Suppressor macrophage (primary cell): ENCODE results near the gene CCDC116.
A peak's percentile ranks its signal among the peaks of the same experiment; 100 is the strongest.
"Not testable (repeated sequence)": the region's sequence is repeated elsewhere in the genome, so short reads cannot be mapped to it uniquely, and the experiment has no call there.

ENCODE experiments used
- DNase-seq, 4 experiments: peaks; one replicate each; pipeline ENCODE4 v3.0.0-alpha.2; 2020 to 2022

CCDC116 gene

GRCh38 chr22:21632931-21633330, 371 bp downstream of the CCDC116 start:
- DNase-seq: no peak

- DNase-seq: no peak
Observed at GRCh38 chr22:21633481-21633880, 921 bp downstream of the CCDC116 start.

GRCh38 chr22:21634081-21634480, 1.5 kb downstream of the CCDC116 start:
- DNase-seq: no peak

GRCh38 chr22:21634844-21635243, 2.3 kb downstream of the CCDC116 start:
- no peak for DNase-seq

- DNase-seq: no peak
Observed at GRCh38 chr22:21635771-21636510, 3.4 kb downstream of the CCDC116 start.

- DNase-seq: no peak
Observed at GRCh38 chr22:21636629-21637218, 4.2 kb downstream of the CCDC116 start.

- peak in 2 of 4 experiments; percentile 22 to 26 for DNase-seq
Observed at GRCh38 chr22:21637450-21637849, 4.9 kb downstream of the CCDC116 start.

- no peak for DNase-seq
Observed at GRCh38 chr22:21639359-21639758, 6.8 kb downstream of the CCDC116 start.

- no peak for DNase-seq
Observed at GRCh38 chr22:21640810-21641209, 8.2 kb downstream of the CCDC116 start.

- peak; percentile 76 to 86 (median 82) for DNase-seq
Observed at GRCh38 chr22:21641417-21641788, 8.8 kb downstream of the CCDC116 start.

GRCh38 chr22:21641789-21642583, 9.4 kb downstream of the CCDC116 start, which contains the start of gene SDF2L1:
SDF2L1 (plus strand) TSS chr22:21642302; CDS start chr22:21642337, 35 bp downstream.
- peak; percentile 99 to 100 (median 99) for DNase-seq

- DNase-seq: peak; percentile 62 to 76 (median 72)
Observed at GRCh38 chr22:21642584-21643448, 10.3 kb downstream of the CCDC116 start.

GRCh38 chr22:21643533-21644357, 11.2 kb downstream of the CCDC116 start:
- no peak for DNase-seq

- not testable (repeated sequence) for DNase-seq
Observed at GRCh38 chr22:21645513-21645912, 13.0 kb downstream of the CCDC116 start.

GRCh38 chr22:21646608-21647590, 14.3 kb downstream of the CCDC116 start:
- DNase-seq: peak; percentile 85 to 90 (median 87)

- no peak for DNase-seq
Observed at GRCh38 chr22:21650280-21650679, 17.7 kb downstream of the CCDC116 start.

- no peak for DNase-seq
Observed at GRCh38 chr22:21650823-21651520, 18.4 kb downstream of the CCDC116 start.

GRCh38 chr22:21651521-21652009, 19.0 kb downstream of the CCDC116 start:
- DNase-seq: peak in 2 of 4 experiments; percentile 5 to 12

GRCh38 chr22:21652010-21652546, 19.5 kb downstream of the CCDC116 start:
- peak; percentile 89 to 95 (median 91) for DNase-seq
